A673 (cell line): ENCODE measurements around the gene INPP5A. TPM values are rescaled to one million over a fixed set of nuclear protein-coding genes. Genes with fewer than 3 reads are reported as not detected.

Experiments
- BruUV-seq: library from RNA; stranded (reverse); fragments of 400-500 nt; replicated peaks from 2 replicates; lab custom pipeline; 2021; lab: Mats Ljungman, UMichigan
- CTCF ChIA-PET: fragments of 300-600 bp; sonication (Branson Sonifier 250); formaldehyde crosslinking; loops from one replicate; lab custom pipeline; 2022; ENCODE audit warnings: antibody characterized with exemption; lab: Charles Lee
- POLR2A ChIA-PET: fragments of 300-600 bp; sonication (Branson Sonifier 250); formaldehyde crosslinking; loops from one replicate; lab custom pipeline; 2022; ENCODE audit warnings: antibody characterized with exemption; ENCODE audit not compliant: low non-redundant PET; lab: Charles Lee
- DNase-seq: peaks from one replicate; pipeline ENCODE4 v3.0.0-alpha.2; 2015; ENCODE audit warnings: low spot score
- H3K27ac ChIP-seq: fragments of 200-600 bp; sonication (generic); 2 replicates; pipeline ENCODE4 v1.5.1; 2016; ENCODE audit warnings: mixed run types, low read depth, mild to moderate bottlenecking, mixed read lengths, antibody characterized with exemption, low read length; ENCODE audit not compliant: poor library complexity, severe bottlenecking
- H3K27me3 ChIP-seq: fragments of 200-600 bp; sonication (generic); replicated peaks from 2 replicates; pipeline ENCODE4 v1.6.1; 2017; ENCODE audit warnings: mixed run types, low read depth, mild to moderate bottlenecking, mixed read lengths, antibody characterized with exemption, low read length; ENCODE audit not compliant: insufficient read depth, poor library complexity
- H3K36me3 ChIP-seq: fragments of 200-600 bp; sonication (generic); 2 replicates; pipeline ENCODE4 v1.6.1; 2016; ENCODE audit warnings: mixed run types, mild to moderate bottlenecking, mixed read lengths, antibody characterized with exemption, low read length; ENCODE audit not compliant: insufficient read depth, poor library complexity, severe bottlenecking
- H3K4me1 ChIP-seq: fragments of 200-600 bp; sonication (generic); 2 replicates; pipeline ENCODE4 v1.6.1; 2017; ENCODE audit warnings: mixed run types, mild to moderate bottlenecking, mixed read lengths, antibody characterized with exemption, low read length; ENCODE audit not compliant: insufficient read depth, poor library complexity, severe bottlenecking
- H3K4me3 ChIP-seq: fragments of 200-600 bp; sonication (generic); 2 replicates; pipeline ENCODE4 v1.5.1; 2016; ENCODE audit warnings: low read depth, mixed run types, mild to moderate bottlenecking, mixed read lengths, low read length; ENCODE audit not compliant: poor library complexity, severe bottlenecking
- H3K9me3 ChIP-seq: fragments of 200-600 bp; sonication (generic); 2 replicates; pipeline ENCODE4 v1.6.1; 2016; ENCODE audit warnings: mixed run types, low read depth, mild to moderate bottlenecking, mixed read lengths, antibody characterized with exemption, low read length; ENCODE audit not compliant: poor library complexity, severe bottlenecking
- EZH2 ChIP-seq: fragments of 200-600 bp; sonication (generic); IDR thresholded peaks from 2 replicates; pipeline ENCODE4 v1.6.1; 2017; ENCODE audit warnings: borderline replicate concordance, low read depth, mild to moderate bottlenecking, mixed read lengths, antibody characterized with exemption, low read length; ENCODE audit not compliant: poor library complexity, severe bottlenecking
- intact Hi-C: fragments of 100-400 bp; cut with micrococcal nuclease; formaldehyde crosslinking; loops from one replicate; pipeline ENCODE4 v1.10.0; 2022; ENCODE audit not compliant: unreplicated experiment
- total RNA-seq: library from RNA; stranded (reverse); gene quantifications from 2 replicates; pipeline ENCODE4 v1.2.3, GENCODE V29; 2021
- TF ChIP-seq, protein P1 (sequence below): fragments of 300-800, 200-600 bp; sonication (generic); conservative IDR thresholded peaks from 2 replicates; pipeline ENCODE4 v1.5.1; 2017; ENCODE audit warnings: low read depth, mild to moderate bottlenecking, antibody characterized with exemption, low read length, moderate library complexity, mixed read lengths

INPP5A gene
- total RNA-seq, 1 experiment from 2014 or later: 21.8 TPM

DNA sequence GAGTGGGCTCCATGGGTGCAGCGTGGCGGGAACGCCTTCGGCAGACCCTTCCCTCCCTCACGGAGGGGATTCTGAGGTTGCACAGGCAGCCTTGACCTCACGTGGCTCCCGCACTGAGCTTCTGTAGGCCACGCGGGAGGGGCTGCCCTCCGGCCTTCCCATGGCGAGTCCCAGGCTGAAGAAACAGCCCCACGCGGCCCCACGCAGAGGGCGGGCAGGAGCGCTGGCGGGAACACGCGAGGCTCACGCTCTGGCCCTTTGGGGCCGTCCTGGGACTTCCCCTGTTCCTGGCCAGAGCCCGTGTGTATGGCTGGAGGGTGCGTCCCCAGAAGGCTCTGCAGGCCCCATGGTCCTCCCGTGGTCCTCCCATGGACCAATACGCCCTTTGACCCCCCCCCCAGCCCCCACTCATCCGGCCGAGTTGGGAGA is 270.0 kb downstream of the INPP5A start:
- no peaks in the 10 kb centered on the region for H3K4me1 ChIP-seq
- DNase-seq: no peak
- no peak overlapping the region for H3K27ac ChIP-seq
- no peak for TF ChIP-seq EZH2
- TF ChIP-seq, protein P1, sequence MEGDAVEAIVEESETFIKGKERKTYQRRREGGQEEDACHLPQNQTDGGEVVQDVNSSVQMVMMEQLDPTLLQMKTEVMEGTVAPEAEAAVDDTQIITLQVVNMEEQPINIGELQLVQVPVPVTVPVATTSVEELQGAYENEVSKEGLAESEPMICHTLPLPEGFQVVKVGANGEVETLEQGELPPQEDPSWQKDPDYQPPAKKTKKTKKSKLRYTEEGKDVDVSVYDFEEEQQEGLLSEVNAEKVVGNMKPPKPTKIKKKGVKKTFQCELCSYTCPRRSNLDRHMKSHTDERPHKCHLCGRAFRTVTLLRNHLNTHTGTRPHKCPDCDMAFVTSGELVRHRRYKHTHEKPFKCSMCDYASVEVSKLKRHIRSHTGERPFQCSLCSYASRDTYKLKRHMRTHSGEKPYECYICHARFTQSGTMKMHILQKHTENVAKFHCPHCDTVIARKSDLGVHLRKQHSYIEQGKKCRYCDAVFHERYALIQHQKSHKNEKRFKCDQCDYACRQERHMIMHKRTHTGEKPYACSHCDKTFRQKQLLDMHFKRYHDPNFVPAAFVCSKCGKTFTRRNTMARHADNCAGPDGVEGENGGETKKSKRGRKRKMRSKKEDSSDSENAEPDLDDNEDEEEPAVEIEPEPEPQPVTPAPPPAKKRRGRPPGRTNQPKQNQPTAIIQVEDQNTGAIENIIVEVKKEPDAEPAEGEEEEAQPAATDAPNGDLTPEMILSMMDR: no peak
- H3K36me3 ChIP-seq: no peaks in the 10 kb centered on the region
- H3K27me3 ChIP-seq: peaks cover 46% of the 10 kb centered on the region
- no peak overlapping the region for H3K4me3 ChIP-seq
- intact Hi-C loops: no loop called here
- ChIA-PET POLR2A (no interaction called here), CTCF (no interaction called here)
- BruUV-seq: no TSS peak
- no peaks in the 10 kb centered on the region for H3K9me3 ChIP-seq

DNA sequence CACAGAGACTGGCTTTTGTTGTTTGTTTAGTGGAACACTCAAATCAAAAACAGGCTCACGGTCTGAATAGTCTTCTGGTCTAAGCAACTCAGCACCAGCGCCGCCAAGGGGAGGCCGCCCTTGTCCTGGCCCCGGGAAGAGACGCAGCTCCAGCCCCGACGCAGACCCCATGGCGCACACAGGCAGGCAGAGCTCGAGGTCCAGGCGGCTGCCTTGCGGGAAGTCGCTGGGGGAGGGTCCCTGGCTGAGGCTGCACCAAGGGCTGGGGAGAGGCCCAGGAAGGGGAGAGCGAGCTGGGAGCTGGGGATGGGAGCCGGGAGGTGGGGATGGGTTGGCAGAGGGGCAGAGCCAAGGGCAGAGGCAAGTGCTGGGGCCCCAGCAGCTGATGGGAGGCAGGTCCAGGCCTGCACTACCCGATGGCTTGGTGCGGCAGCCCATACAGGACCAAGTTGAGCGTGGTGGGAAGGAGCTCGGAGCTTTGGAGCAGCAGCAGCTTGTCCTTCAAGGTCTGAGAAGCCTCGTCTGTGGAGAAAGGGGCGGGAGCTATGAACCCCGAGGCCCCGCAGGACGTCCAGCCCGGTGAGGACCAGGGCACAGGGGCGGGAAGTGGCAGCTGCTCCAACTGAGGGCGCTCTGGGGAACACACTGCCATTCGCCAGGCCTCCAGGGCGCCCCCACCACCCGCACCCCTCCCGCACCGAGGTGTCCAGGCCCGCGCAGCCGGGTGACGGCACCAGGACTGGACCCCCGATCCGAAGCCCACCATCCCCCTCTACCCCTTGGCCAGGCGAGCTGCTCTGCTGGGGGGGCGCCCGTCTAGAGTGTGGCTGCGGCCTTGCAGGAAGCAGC is 271.0 kb downstream of the INPP5A start:
- no peak for DNase-seq
- no peaks in the 10 kb centered on the region for H3K9me3 ChIP-seq
- H3K27ac ChIP-seq: no peak overlapping the region
- no peaks in the 10 kb centered on the region for H3K4me1 ChIP-seq
- CTCF ChIA-PET: no interaction called here
- no peak for TF ChIP-seq EZH2
- TF ChIP-seq, protein P1: no peak
- no TSS peak for BruUV-seq
- no peak overlapping the region for H3K4me3 ChIP-seq
- H3K27me3 ChIP-seq: peaks cover 46% of the 10 kb centered on the region
- H3K36me3 ChIP-seq: no peaks in the 10 kb centered on the region
- intact Hi-C loops: no loop called here
- POLR2A ChIA-PET: no interaction called here

DNA sequence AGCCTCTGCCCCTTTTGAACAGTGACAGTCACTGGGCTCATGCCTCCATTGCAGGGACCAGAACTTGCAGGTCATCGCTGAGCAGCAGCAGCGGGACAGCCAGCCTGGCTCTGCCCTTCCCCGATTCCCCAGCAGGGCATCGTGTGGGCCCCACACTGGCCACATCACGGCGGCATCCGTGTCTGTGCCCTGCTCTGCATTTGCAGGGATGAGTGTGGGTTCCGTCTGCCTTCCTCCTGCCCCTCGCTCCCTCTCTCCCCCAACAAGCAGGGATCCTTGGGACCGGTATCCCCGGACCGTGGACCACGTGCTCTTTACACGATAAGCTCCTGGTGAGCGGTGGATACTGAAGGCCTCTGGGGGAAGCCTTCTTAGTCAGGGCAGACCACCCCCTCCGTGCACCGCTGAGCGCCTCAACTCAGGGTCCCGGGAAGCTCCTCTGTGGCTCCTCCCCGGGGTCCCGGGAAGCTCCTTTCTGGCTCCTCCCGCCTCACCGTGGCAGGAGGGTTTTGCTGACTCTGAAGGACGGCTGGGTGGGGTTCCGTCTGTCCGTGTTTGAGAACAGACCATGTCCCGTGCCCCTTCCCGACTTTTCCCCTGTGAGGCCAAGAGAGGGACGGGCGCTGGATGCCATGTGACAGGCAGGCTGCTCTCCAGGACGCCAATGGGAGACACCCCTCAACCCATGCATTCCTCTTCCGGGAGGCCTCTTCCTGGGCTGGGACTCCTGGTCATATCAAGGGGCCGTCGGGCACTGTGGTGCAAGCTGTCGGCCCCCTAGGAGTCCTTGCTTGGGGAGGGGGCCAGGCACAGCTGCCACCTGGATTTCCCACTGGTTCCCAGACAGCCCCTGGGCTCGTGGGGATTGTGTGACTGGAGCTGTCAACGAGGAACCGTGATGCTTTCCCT is 271.9 kb downstream of the INPP5A start:
- H3K4me3 ChIP-seq: no peak overlapping the region
- H3K27me3 ChIP-seq: peaks cover 49% of the 10 kb centered on the region
- CTCF ChIA-PET: no interaction called here
- H3K27ac ChIP-seq: no peak overlapping the region
- H3K4me1 ChIP-seq: no peaks in the 10 kb centered on the region
- H3K9me3 ChIP-seq: no peaks in the 10 kb centered on the region
- TF ChIP-seq EZH2: no peak
- TF ChIP-seq, protein P1: no peak
- intact Hi-C loops: no loop called here
- DNase-seq: no peak
- BruUV-seq: no TSS peak
- POLR2A ChIA-PET: no interaction called here
- H3K36me3 ChIP-seq: no peaks in the 10 kb centered on the region
